Astrocyte (in vitro differentiated cells and primary cell): ENCODE results near the gene ZNF678. TPM values are rescaled to one million over a fixed set of nuclear protein-coding genes. Genes with fewer than 3 reads are reported as not detected.

ENCODE experiments used
- DNase-seq: peaks from one replicate; pipeline ENCODE4 v3.0.0-alpha.2; 2010; ENCODE audit warnings: low read depth
- FAIRE-seq: peaks from 2 replicates; lab custom pipeline; 2011; peaks lifted over from hg19 to GRCh38; lab: Jason Lieb, UNC
- H2AFZ ChIP-seq: 2 replicates; pipeline ENCODE4 v1.6.0; 2012; ENCODE audit warnings: low read depth, low read length, inconsistent platforms
- H3K27ac ChIP-seq: 2 replicates; pipeline ENCODE4 v1.5.1; 2011; ENCODE audit warnings: low read depth, low read length, inconsistent platforms
- H3K27me3 ChIP-seq: 2 replicates; pipeline ENCODE4 v1.6.0; 2011; ENCODE audit warnings: low read length, inconsistent platforms; ENCODE audit not compliant: insufficient read depth
- H3K36me3 ChIP-seq: 2 replicates; pipeline ENCODE4 v1.5.1; 2011; ENCODE audit warnings: low read length, inconsistent platforms; ENCODE audit not compliant: insufficient read depth
- H3K4me1 ChIP-seq: 2 replicates; pipeline ENCODE4 v1.5.1; 2011; ENCODE audit warnings: low read length, inconsistent platforms; ENCODE audit not compliant: insufficient read depth
- H3K4me2 ChIP-seq: 2 replicates; pipeline ENCODE4 v1.6.0; 2012; ENCODE audit warnings: low read length, inconsistent platforms
- H3K4me3 ChIP-seq: 2 replicates; pipeline ENCODE4 v1.5.1; 2011; ENCODE audit warnings: low read depth, mild to moderate bottlenecking, low read length, inconsistent platforms; ENCODE audit not compliant: insufficient read depth
- H3K79me2 ChIP-seq: 2 replicates; pipeline ENCODE4 v1.6.0; 2012; ENCODE audit warnings: mild to moderate bottlenecking, low read length, inconsistent platforms; ENCODE audit not compliant: insufficient read depth
- H3K9ac ChIP-seq: 2 replicates; pipeline ENCODE4 v1.6.0; 2012; ENCODE audit warnings: mild to moderate bottlenecking, low read length, inconsistent platforms
- H3K9me3 ChIP-seq: 2 replicates; pipeline ENCODE4 v1.5.1; 2012; ENCODE audit warnings: low read depth, mild to moderate bottlenecking, low read length, inconsistent platforms; ENCODE audit not compliant: insufficient read depth
- H4K20me1 ChIP-seq: 2 replicates; pipeline ENCODE4 v1.6.0; 2012; ENCODE audit warnings: low read length, inconsistent platforms; ENCODE audit not compliant: insufficient read depth
- H3K27ac Mint-ChIP-seq: one replicate; pipeline ENCODE4 v1.8.0; 2021; ENCODE audit warnings: mild to moderate bottlenecking, mixed read lengths; ENCODE audit not compliant: unreplicated experiment
- H3K27me3 Mint-ChIP-seq: one replicate; pipeline ENCODE4 v1.8.0; 2021; ENCODE audit warnings: low read depth, mixed read lengths; ENCODE audit not compliant: unreplicated experiment
- H3K36me3 Mint-ChIP-seq: one replicate; pipeline ENCODE4 v1.8.0; 2021; ENCODE audit warnings: low read depth, mixed read lengths; ENCODE audit not compliant: unreplicated experiment
- H3K4me1 Mint-ChIP-seq: one replicate; pipeline ENCODE4 v1.8.0; 2021; ENCODE audit warnings: low read depth, mixed read lengths; ENCODE audit not compliant: unreplicated experiment
- H3K4me3 Mint-ChIP-seq: one replicate; pipeline ENCODE4 v1.8.0; 2021; ENCODE audit warnings: mild to moderate bottlenecking, moderate library complexity, mixed read lengths; ENCODE audit not compliant: unreplicated experiment
- H3K9me3 Mint-ChIP-seq: one replicate; pipeline ENCODE4 v1.8.0; 2021; ENCODE audit warnings: mild to moderate bottlenecking, mixed read lengths; ENCODE audit not compliant: unreplicated experiment
- CTCF ChIP-seq: IDR thresholded peaks from 2 replicates; pipeline ENCODE4 v1.5.1; 2011; ENCODE audit warnings: low read depth, mild to moderate bottlenecking, inconsistent platforms, low read length, moderate library complexity; ENCODE audit not compliant: insufficient read depth
- EZH2 ChIP-seq: IDR thresholded peaks from 2 replicates; pipeline ENCODE4 v1.6.1; 2012; ENCODE audit warnings: mild to moderate bottlenecking, low read length, inconsistent platforms; ENCODE audit not compliant: insufficient read depth
- total RNA-seq: library from RNA; stranded (reverse); gene quantifications from 2 replicates; pipeline ENCODE4 v1.2.1, GENCODE V29; 2021

The ZNF678 gene
- total RNA-seq, 1 donor from 2014 or later, result 5.4 TPM

- FAIRE-seq, result no peak
- no peaks in the 10 kb centered on the region for H4K20me1 ChIP-seq
- no peaks in the 10 kb centered on the region for H3K4me1 Mint-ChIP-seq
Observed at GRCh38 chr1:227546598-227547309, 16.6 kb upstream of the ZNF678 start.

GRCh38 chr1:227547310-227548118 is 15.8 kb upstream of the ZNF678 start:
- Histone ChIP-seq H3K4me1 (no peaks in the 10 kb centered on the region), H3K9ac (no peak overlapping the region), H2AFZ (no peak overlapping the region), H3K4me3 (no peak overlapping the region), H3K9me3 (peaks cover 6% of the 10 kb centered on the region), H3K27ac (no peak overlapping the region), H3K27me3 (no peaks in the 10 kb centered on the region), H3K36me3 (no peaks in the 10 kb centered on the region), H4K20me1 (no peaks in the 10 kb centered on the region), H3K4me2 (no peak overlapping the region), H3K79me2 (no peaks in the 10 kb centered on the region)
- FAIRE-seq (no peak), DNase-seq (no peak)
- Mint-ChIP-seq H3K4me3 (no peak overlapping the region), H3K27me3 (peaks cover 5% of the 10 kb centered on the region), H3K36me3 (no peaks in the 10 kb centered on the region), H3K4me1 (no peaks in the 10 kb centered on the region), H3K9me3 (peaks cover 19% of the 10 kb centered on the region), H3K27ac (no peak overlapping the region)
- TF ChIP-seq CTCF (no peak), EZH2 (no peak)

More at GRCh38 chr1:227546598-227547309, 16.6 kb upstream of the ZNF678 start:
- Histone ChIP-seq H3K27ac (no peak overlapping the region), H2AFZ (no peak overlapping the region), H3K4me2 (no peak overlapping the region), H3K4me3 (no peak overlapping the region), H3K79me2 (no peaks in the 10 kb centered on the region), H3K36me3 (no peaks in the 10 kb centered on the region), H3K9ac (no peak overlapping the region), H3K4me1 (peaks cover 3% of the 10 kb centered on the region), H3K9me3 (peaks cover 6% of the 10 kb centered on the region), H3K27me3 (no peaks in the 10 kb centered on the region)
- Mint-ChIP-seq H3K27me3 (peaks cover 5% of the 10 kb centered on the region), H3K9me3 (peaks cover 15% of the 10 kb centered on the region), H3K4me3 (no peak overlapping the region), H3K36me3 (no peaks in the 10 kb centered on the region), H3K27ac (no peak overlapping the region)
- no peak for DNase-seq
- no peak for TF ChIP-seq EZH2
- TF ChIP-seq CTCF, result no peak

- H3K9me3 Mint-ChIP-seq, result peaks cover 23% of the 10 kb centered on the region
- no peaks in the 10 kb centered on the region for H3K4me1 Mint-ChIP-seq
- no peaks in the 10 kb centered on the region for H3K79me2 ChIP-seq
- no peak for FAIRE-seq
- H3K4me1 ChIP-seq, result no peaks in the 10 kb centered on the region
- no peak for DNase-seq
- H3K4me3 Mint-ChIP-seq, result no peak overlapping the region
- no peak overlapping the region for H3K27ac ChIP-seq
- H3K27me3 ChIP-seq, result no peaks in the 10 kb centered on the region
- no peaks in the 10 kb centered on the region for H4K20me1 ChIP-seq
- TF ChIP-seq EZH2 (no peak), CTCF (no peak)
- no peak overlapping the region for H3K27ac Mint-ChIP-seq
- H2AFZ ChIP-seq, result no peak overlapping the region
- H3K27me3 Mint-ChIP-seq, result peaks cover 5% of the 10 kb centered on the region
- no peaks in the 10 kb centered on the region for H3K36me3 Mint-ChIP-seq
- no peak overlapping the region for H3K9ac ChIP-seq
- no peak overlapping the region for H3K4me3 ChIP-seq
- peaks cover 6% of the 10 kb centered on the region for H3K9me3 ChIP-seq
- no peaks in the 10 kb centered on the region for H3K36me3 ChIP-seq
- no peak overlapping the region for H3K4me2 ChIP-seq
Observed at GRCh38 chr1:227548119-227548397, 15.3 kb upstream of the ZNF678 start.
